HG03575 (cell line): ENCODE measurements around the gene GOPC.

Experiments
- ATAC-seq: cut with Tn5 transposase; IDR thresholded peaks from one replicate; pipeline ENCODE4 v1.9.1; 2021; ENCODE audit not compliant: unreplicated experiment, insufficient number of reproducible peaks, low FRiP score; ENCODE audit errors: extremely low read depth

Gene GOPC

GRCh38 chr6:117553142-117553541 lies 49.2 kb downstream of the GOPC start:
- ATAC-seq: no peak

DNA sequence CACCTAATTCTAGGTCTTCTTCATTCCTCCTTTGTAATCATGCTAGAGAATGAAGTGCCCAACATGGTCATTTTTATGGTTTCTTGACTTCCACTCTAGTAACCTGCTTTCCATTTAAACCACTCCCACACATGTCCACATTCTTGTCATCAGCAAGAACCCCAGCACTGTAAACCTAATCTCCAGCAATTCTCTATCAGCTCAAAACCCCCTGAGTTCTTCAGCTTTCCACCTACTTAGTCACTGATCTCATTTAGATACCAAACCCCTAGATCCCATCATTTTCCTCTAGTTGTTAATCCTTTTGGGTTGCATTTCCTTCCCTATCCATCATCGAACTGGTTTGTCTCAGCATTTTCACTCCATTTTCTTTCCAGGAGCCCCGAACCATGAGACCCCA lies 49.7 kb downstream of the GOPC start:
- ATAC-seq: no peak

GRCh38 chr6:117550618-117551242 lies 51.6 kb downstream of the GOPC start:
- ATAC-seq: no peak

DNA sequence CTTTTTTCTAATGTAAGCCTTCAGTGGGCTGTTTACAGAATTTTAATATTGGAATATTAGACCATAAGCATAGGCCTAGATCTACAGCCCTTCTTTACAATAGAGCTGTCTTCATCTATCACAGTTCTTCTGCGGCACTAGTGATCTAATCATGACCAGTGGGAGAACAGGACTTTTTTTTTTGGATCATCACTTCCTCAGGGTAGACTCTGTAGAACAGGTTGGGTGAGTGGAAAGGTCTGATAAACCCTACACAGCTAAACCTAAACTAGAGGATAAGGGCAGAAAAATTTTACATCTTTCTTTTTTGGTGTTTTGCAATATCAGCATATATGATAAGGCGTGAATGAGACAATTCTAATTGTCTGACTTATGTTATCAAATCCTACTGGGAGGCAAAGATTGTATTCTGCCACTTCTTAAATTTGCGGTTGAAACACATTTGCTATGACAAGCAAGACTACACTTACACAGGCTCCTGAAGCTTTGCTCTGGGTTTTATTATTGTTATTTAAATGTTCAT lies 52.2 kb downstream of the GOPC start:
- no peak for ATAC-seq

- no peak for ATAC-seq
Observed at GRCh38 chr6:117549611-117550010, 52.7 kb downstream of the GOPC start.

GRCh38 chr6:117548797-117549301 lies 53.5 kb downstream of the GOPC start:
- ATAC-seq: no peak

DNA sequence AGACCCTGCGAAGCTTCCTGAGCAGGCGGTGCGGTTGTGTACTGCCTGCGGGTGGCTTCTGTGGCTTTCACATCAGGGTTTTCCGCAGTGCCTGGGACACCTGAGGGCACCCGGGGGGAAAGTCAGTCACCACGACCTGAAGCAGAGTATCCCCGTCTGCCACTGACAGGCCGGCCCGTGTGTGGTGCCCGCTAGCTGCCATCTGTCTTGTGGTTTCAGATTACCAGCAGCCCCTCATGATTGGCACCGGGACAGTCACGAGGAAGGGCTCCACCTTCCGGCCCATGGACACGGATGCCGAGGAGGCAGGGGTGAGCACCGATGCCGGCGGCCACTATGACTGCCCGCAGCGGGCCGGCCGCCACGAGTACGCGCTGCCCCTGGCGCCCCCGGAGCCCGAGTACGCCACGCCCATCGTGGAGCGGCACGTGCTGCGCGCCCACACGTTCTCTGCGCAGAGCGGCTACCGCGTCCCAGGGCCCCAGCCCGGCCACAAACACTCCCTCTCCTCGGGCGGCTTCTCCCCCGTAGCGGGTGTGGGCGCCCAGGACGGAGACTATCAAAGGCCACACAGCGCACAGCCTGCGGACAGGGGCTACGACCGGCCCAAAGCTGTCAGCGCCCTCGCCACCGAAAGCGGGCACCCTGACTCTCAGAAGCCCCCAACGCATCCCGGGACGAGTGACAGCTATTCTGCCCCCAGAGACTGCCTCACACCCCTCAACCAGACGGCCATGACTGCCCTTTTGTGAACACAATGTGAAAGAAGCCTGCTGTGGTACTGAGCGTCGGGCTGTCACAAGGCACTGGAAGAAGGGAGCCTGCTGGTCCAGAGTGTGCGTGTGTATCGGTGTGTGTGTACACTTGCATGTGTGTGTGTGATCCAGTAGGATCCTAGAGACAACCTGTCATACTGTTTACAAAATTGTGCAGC lies 54.4 kb downstream of the GOPC start:
- no peak for ATAC-seq

GRCh38 chr6:117546674-117547073 lies 55.6 kb downstream of the GOPC start:
- ATAC-seq: no peak

DNA sequence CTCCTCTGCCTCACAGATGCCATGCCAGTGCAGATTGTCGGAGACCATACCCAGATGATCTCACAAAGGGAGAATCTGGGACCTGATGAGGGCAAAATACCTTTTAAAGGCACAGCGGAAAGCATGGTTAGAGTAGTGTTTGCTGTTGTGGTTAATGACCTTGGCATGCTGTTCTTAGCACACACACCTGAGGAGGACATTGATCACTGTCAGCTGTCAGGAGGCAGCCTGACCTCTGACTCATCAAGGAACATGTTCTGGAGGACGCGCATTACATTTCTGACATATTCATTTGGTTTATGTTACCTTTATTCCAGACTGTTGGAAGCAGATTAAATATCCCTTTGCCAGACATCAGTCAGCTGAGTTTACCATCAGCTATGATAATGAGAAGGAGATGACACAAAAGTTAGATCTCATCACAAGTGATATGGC lies 57.1 kb downstream of the GOPC start:
- no peak for ATAC-seq

GRCh38 chr6:117544716-117545115 lies 57.6 kb downstream of the GOPC start:
- no peak for ATAC-seq

DNA sequence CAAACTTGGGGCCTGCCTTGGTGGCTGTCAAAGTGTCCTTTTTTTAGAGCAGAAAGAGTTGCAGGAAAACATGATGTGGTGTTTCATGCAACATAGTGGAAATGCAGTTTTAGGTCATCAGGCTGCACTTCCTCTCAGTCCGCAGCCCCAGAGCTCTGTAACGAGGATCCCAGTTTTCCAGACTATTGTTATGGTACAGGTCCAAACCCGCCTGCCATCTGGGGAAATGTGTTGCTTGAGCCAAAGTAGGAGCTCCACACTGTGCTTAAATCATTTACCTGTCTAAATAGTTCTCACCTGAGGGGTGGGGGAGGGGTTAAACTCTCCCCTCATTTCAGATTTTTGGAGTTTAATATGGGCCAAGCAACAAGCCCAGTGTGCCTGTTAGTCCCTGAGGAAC lies 59.8 kb downstream of the GOPC start:
- ATAC-seq: no peak

- no peak for ATAC-seq
Observed at GRCh38 chr6:117540670-117541069, 61.6 kb downstream of the GOPC start.

DNA sequence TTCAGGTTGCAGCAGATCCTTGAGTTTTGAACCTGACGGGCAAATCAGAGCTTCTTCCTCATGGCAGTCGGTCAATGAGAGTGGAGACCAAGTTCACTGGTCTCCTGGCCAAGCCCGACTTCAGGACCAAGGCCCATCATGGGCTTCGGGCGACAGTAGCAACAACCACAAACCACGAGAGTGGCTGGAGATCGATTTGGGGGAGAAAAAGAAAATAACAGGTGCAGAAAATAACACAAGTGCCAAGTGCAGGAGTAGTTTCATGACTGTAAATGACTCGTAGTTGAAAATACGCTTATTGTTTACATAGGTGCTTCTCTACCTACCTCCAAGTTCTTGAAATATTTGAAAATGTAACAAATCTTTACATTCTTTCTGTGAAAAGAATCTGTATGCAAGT lies 63.7 kb downstream of the GOPC start:
- no peak for ATAC-seq

DNA sequence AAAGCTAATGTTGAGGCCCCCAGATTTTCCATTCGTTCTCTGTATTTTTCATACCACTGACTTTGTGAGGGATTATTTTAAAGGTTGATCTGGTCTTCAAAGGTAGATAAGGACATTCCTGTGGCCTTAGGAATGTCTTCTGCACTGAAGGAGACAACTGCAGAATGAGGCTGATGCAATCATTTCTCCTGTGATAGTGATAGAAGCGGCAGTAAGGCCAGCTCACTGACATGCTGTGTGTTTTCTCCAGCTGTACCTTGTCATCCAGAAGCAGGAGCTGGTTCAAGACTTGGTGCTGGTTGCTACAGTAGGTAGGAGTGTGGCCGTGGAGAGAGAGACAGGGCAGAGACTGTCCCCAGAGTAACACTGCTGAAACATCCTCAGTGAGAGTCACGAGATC lies 66.0 kb downstream of the GOPC start:
- no peak for ATAC-seq

DNA sequence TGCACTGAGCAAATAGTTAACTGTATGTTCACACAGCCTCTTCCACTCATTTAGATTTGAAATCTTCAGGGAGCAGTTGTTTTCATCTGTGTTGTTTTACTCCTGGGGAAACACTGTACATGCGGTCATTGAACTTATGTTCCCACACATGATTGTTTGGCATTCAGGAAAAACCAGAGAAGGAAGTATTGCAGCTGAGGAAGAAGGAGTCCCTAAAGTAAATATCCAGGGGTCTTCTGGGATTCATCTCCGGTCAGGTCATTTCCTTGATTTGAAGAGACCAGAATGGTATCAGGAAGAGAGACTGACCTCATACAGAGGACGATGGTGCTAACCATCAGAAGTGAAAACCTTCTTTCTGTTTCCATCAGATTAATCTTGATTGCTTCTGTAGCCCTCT lies 67.3 kb downstream of the GOPC start:
- no peak for ATAC-seq

DNA sequence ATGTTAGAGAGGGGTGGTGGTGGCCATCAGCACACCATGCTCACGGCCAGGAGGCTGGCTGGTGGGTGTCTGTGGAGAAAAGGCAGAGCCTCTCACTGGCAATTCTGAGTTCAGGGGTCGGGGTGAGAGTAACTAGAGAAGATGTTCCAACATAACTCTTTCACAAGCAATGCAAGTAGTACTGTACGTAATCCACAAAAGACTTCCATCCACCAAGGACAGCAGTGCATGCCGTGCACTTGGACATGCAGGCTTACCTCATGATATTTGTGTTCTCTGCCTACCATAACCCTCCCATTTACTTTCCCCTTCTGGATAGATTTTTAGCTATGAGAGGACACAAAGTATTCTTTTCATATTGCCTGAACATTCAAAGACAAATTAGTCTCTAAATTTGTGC lies 68.5 kb downstream of the GOPC start:
- ATAC-seq: no peak

GRCh38 chr6:117531809-117532725 lies 70.2 kb downstream of the GOPC start:
- no peak for ATAC-seq

DNA sequence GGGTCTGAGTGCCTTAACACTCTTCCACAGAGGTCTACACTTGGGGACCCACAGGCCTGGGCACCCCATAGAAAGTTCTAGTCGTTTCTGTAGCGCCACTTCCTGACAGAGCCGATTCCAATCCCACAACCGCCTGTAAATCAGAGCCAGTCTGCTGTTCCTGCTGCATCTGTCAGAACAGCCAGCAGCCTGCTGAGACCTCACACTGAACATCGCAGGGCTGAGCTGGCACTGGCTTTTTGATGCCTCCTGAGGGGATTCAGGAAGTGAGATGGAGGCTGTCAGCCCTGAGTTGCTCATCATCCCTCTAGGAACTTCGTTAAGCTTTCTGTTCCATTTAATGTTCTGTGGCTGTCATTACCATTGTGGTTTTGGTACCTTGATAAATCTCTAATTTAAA lies 71.0 kb downstream of the GOPC start:
- ATAC-seq: no peak
